H9 (cell line): Measurements from ENCODE around the gene PERCC1. TPM values are rescaled to one million over a fixed set of nuclear protein-coding genes. Genes with fewer than 3 reads are reported as not detected.

Experiments
- DNase-seq: peaks from one replicate; pipeline ENCODE4 v3.0.0-alpha.2; 2017
- H2AFZ ChIP-seq: one replicate; pipeline ENCODE4 v1.6.1; 2013; ENCODE audit warnings: mild to moderate bottlenecking, low read length, control low read depth, moderate library complexity
- H2AK5ac ChIP-seq: 2 replicates; pipeline ENCODE4 v1.6.1; 2013; ENCODE audit warnings: low read length, control low read depth, mixed read lengths; ENCODE audit not compliant: insufficient read length
- H2BK120ac ChIP-seq: one replicate; pipeline ENCODE4 v1.6.1; 2013; ENCODE audit warnings: low read depth, mild to moderate bottlenecking, low read length, control low read depth, inconsistent platforms; ENCODE audit not compliant: poor library complexity, severe bottlenecking
- H2BK12ac ChIP-seq: 2 replicates; pipeline ENCODE4 v1.6.1; 2013; ENCODE audit warnings: low read length, control low read depth, mixed read lengths, low read depth; ENCODE audit not compliant: insufficient read length
- H2BK15ac ChIP-seq: 2 replicates; pipeline ENCODE4 v1.6.1; 2013; ENCODE audit warnings: low read depth, low read length, control low read depth
- H2BK20ac ChIP-seq: one replicate; pipeline ENCODE4 v1.6.1; 2013; ENCODE audit warnings: low read depth, mild to moderate bottlenecking, low read length, control low read depth, inconsistent platforms; ENCODE audit not compliant: poor library complexity, severe bottlenecking
- H2BK5ac ChIP-seq: 2 replicates; pipeline ENCODE4 v1.6.1; 2013; ENCODE audit warnings: low read length, control low read depth, mixed read lengths; ENCODE audit not compliant: insufficient read length
- H3K14ac ChIP-seq: 2 replicates; pipeline ENCODE4 v1.6.1; 2013; ENCODE audit warnings: low read length, control low read depth; ENCODE audit not compliant: insufficient read depth
- H3K18ac ChIP-seq: 2 replicates; pipeline ENCODE4 v1.6.1; 2013; ENCODE audit warnings: low read depth, mild to moderate bottlenecking, mixed read lengths, low read length, control low read depth; ENCODE audit not compliant: insufficient read length
- H3K23ac ChIP-seq: 2 replicates; pipeline ENCODE4 v1.6.1; 2013; ENCODE audit warnings: low read length, control low read depth, mixed read lengths, low read depth; ENCODE audit not compliant: insufficient read length
- H3K23me2 ChIP-seq: 2 replicates; pipeline ENCODE4 v1.6.1; 2013; ENCODE audit warnings: low read depth, mild to moderate bottlenecking, mixed read lengths, low read length, control low read depth; ENCODE audit not compliant: insufficient read length, poor library complexity, severe bottlenecking
- H3K27ac ChIP-seq: 2 replicates; pipeline ENCODE4 v1.5.1; 2013; ENCODE audit warnings: low read length, control low read depth, mixed read lengths, low read depth; ENCODE audit not compliant: insufficient read length
- H3K27me3 ChIP-seq: 2 replicates; pipeline ENCODE4 v1.6.1; 2013; ENCODE audit warnings: low read length, control low read depth, inconsistent platforms; ENCODE audit not compliant: insufficient read depth
- H3K4ac ChIP-seq: 2 replicates; pipeline ENCODE4 v1.6.1; 2013; ENCODE audit warnings: low read depth, mild to moderate bottlenecking, control low read depth, inconsistent platforms, low read length, moderate library complexity
- H3K4me1 ChIP-seq: 2 replicates; pipeline ENCODE4 v1.6.1; 2013; ENCODE audit warnings: low read length, control low read depth, inconsistent platforms; ENCODE audit not compliant: insufficient read depth
- H3K4me2 ChIP-seq: 2 replicates; pipeline ENCODE4 v1.6.1; 2013; ENCODE audit warnings: low read length, control low read depth, mixed read lengths; ENCODE audit not compliant: insufficient read length, insufficient read depth
- H3K56ac ChIP-seq: 2 replicates; pipeline ENCODE4 v1.6.1; 2013; ENCODE audit warnings: low read depth, mild to moderate bottlenecking, mixed read lengths, low read length, control low read depth; ENCODE audit not compliant: insufficient read length
- H3K79me1 ChIP-seq: 2 replicates; pipeline ENCODE4 v1.6.1; 2013; ENCODE audit warnings: low read depth, mild to moderate bottlenecking, moderate library complexity, low read length, control low read depth, inconsistent platforms; ENCODE audit not compliant: insufficient read depth, poor library complexity, severe bottlenecking
- H3K79me2 ChIP-seq: 2 replicates; pipeline ENCODE4 v1.6.1; 2013; ENCODE audit warnings: low read length, control low read depth, inconsistent platforms; ENCODE audit not compliant: insufficient read depth
- H3K9ac ChIP-seq: 2 replicates; pipeline ENCODE4 v1.6.1; 2013; ENCODE audit warnings: low read length, control low read depth, mixed read lengths; ENCODE audit not compliant: insufficient read length; ENCODE audit errors: extremely low read depth
- H3K9me3 ChIP-seq: one replicate; pipeline ENCODE4 v1.6.1; 2013; ENCODE audit warnings: low read depth, low read length, inconsistent platforms; ENCODE audit not compliant: control insufficient read depth
- H3T11ph ChIP-seq: one replicate; pipeline ENCODE4 v1.6.1; 2013; ENCODE audit warnings: mild to moderate bottlenecking, low read length, control low read depth, inconsistent platforms
- H4K20me1 ChIP-seq: one replicate; pipeline ENCODE4 v1.6.1; 2013; ENCODE audit not compliant: control insufficient read depth, insufficient read length, insufficient read depth
- H4K5ac ChIP-seq: 2 replicates; pipeline ENCODE4 v1.6.1; 2013; ENCODE audit warnings: low read depth, mild to moderate bottlenecking, mixed read lengths, low read length, control low read depth; ENCODE audit not compliant: insufficient read length
- H4K8ac ChIP-seq: replicated peaks from 2 replicates; pipeline ENCODE4 v1.6.1; 2013; ENCODE audit warnings: low read length, control low read depth, mixed read lengths, low read depth; ENCODE audit not compliant: insufficient read length
- H4K91ac ChIP-seq: 2 replicates; pipeline ENCODE4 v1.6.1; 2013; ENCODE audit warnings: low read depth, mild to moderate bottlenecking, moderate library complexity, mixed read lengths, low read length, control low read depth; ENCODE audit not compliant: insufficient read length
- H3K27ac Mint-ChIP-seq, 3 experiments: 2 replicates in 2 of 3; 3 replicates in 1 of 3; pipeline ENCODE4 v1.8.0; 2020 to 2021; ENCODE audit warnings: mixed read lengths in 3 of 3, mild to moderate bottlenecking in 1 of 3, moderate library complexity in 1 of 3
- H3K27me3 Mint-ChIP-seq: 2 replicates; pipeline ENCODE4 v1.8.0; 2021; ENCODE audit warnings: low read depth, mild to moderate bottlenecking, moderate library complexity, mixed read lengths
- H3K36me3 Mint-ChIP-seq, 3 experiments: 2 replicates in 2 of 3; 3 replicates in 1 of 3; pipeline ENCODE4 v1.8.0; 2020 to 2021; ENCODE audit warnings: low read depth in 3 of 3, mixed read lengths in 3 of 3; ENCODE audit not compliant: insufficient read depth in 1 of 3
- H3K4me1 Mint-ChIP-seq, 2 experiments: 2 replicates each; pipeline ENCODE4 v1.8.0; 2020; ENCODE audit warnings: mixed read lengths in 2 of 2
- H3K4me3 Mint-ChIP-seq, 2 experiments: 2 replicates in 1 of 2; 3 replicates in 1 of 2; pipeline ENCODE4 v1.8.0; 2020 to 2021; ENCODE audit warnings: mild to moderate bottlenecking in 2 of 2, mixed read lengths in 2 of 2, moderate library complexity in 1 of 2
- H3K9me3 Mint-ChIP-seq, 2 experiments: 2 replicates in 1 of 2; 3 replicates in 1 of 2; pipeline ENCODE4 v1.8.0; 2020; ENCODE audit warnings: mild to moderate bottlenecking in 2 of 2, mixed read lengths in 2 of 2, moderate library complexity in 1 of 2
- CTCF ChIP-seq: fragments of 200-600 bp; sonication (generic); conservative IDR thresholded peaks from 3 replicates; pipeline ENCODE4 v1.8.0; 2021; ENCODE audit warnings: antibody characterized with exemption, mild to moderate bottlenecking
- WGBS: extraction: QIAGEN DNeasy Blood & Tissue Kit; methylation state at CpG from one replicate; pipeline ENCODE4 v1.1.7; 2013; ENCODE audit warnings: missing lambda C conversion rate, low lambda C conversion rate, mixed read lengths; ENCODE audit not compliant: insufficient read length; ENCODE audit errors: extremely low coverage; 5-methylcytosine and 5-hydroxymethylcytosine counted together
- total RNA-seq: library from RNA; stranded (reverse); gene quantifications from 2 replicates; pipeline ENCODE4 v1.2.1, GENCODE V29; 2021

The PERCC1 gene
- total RNA-seq, 1 experiment from 2014 or later, result not detected

GRCh38 chr16:1385232-1385631, 45.6 kb upstream of the PERCC1 start:
- H3K4ac ChIP-seq, result no peak overlapping the region
- H4K8ac ChIP-seq, result no peak overlapping the region
- no peaks in the 10 kb centered on the region for H3K79me1 ChIP-seq
- peaks cover under 1% of the 10 kb centered on the region for H3K23me2 ChIP-seq
- H3K9me3 ChIP-seq, result no peaks in the 10 kb centered on the region
- WGBS, result no CpG with 5 or more reads among the region's 39 CpGs
- H3K79me2 ChIP-seq, result no peaks in the 10 kb centered on the region
- H2BK20ac ChIP-seq, result no peak overlapping the region
- H2BK120ac ChIP-seq, result no peak overlapping the region
- H2BK12ac ChIP-seq, result no peak overlapping the region
- H3K14ac ChIP-seq, result no peak overlapping the region
- H4K20me1 ChIP-seq, result no peaks in the 10 kb centered on the region
- no peaks in the 10 kb centered on the region for H3K9me3 Mint-ChIP-seq
- no peak for TF ChIP-seq CTCF
- no peaks in the 10 kb centered on the region for H3K27me3 ChIP-seq
- no peak overlapping the region for H2AFZ ChIP-seq
- H3K27me3 Mint-ChIP-seq, result no peaks in the 10 kb centered on the region
- H3K4me1 ChIP-seq, result no peaks in the 10 kb centered on the region
- no peak overlapping the region for H2BK5ac ChIP-seq
- no peak overlapping the region for H3K56ac ChIP-seq
- no peak overlapping the region for H3K27ac ChIP-seq
- no peak overlapping the region for H4K91ac ChIP-seq
- H3K4me3 Mint-ChIP-seq, result no peak overlapping the region
- no peak overlapping the region for H3K4me2 ChIP-seq
- H2AK5ac ChIP-seq, result no peak overlapping the region
- no peak overlapping the region for H2BK15ac ChIP-seq
- peaks cover 2 to 14% (median 9%) of the 10 kb centered on the region in 3 experiments; a peak in 5 of 7 replicates for H3K36me3 Mint-ChIP-seq
- no peak overlapping the region for H3K23ac ChIP-seq
- no peak overlapping the region for H3K18ac ChIP-seq
- no peak overlapping the region for H3K9ac ChIP-seq
- DNase-seq, result no peak
- no peak overlapping the region for H4K5ac ChIP-seq
- no peak overlapping the region for H3K27ac Mint-ChIP-seq
- no peak overlapping the region for H3T11ph ChIP-seq
- H3K4me1 Mint-ChIP-seq, result peaks cover 1% of the 10 kb centered on the region in 2 experiments
